GM19468 (cell line): ENCODE data around the gene DHX15.

ENCODE experiments used
- ATAC-seq: cut with Tn5 transposase; IDR thresholded peaks from one replicate; pipeline ENCODE4 v1.9.1; 2021; ENCODE audit warnings: mild to moderate bottlenecking, moderate library complexity, moderate number of reproducible peaks; ENCODE audit not compliant: unreplicated experiment; ENCODE audit errors: extremely low read depth

DHX15 gene

DNA sequence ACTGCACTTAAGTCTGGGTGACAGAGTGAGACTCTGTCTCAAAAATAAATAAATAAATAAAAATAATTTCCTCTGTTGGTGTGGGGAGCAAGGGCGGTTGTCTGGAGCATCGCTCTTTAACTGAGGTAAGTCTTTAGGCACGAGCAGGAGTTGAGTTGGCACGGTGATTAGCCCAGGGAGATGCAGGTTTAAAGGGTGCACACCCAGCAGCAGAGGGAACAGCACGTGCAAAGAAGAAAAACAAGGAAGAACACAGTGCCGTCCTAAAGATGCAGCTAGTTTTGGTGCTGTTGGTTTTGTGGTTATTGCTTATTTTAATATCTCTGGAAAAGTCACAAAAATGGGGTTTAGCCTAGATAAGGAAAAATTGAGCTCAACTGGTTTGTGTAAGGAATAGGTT, 87.8 kb downstream of the DHX15 start:
- no peak for ATAC-seq

DNA sequence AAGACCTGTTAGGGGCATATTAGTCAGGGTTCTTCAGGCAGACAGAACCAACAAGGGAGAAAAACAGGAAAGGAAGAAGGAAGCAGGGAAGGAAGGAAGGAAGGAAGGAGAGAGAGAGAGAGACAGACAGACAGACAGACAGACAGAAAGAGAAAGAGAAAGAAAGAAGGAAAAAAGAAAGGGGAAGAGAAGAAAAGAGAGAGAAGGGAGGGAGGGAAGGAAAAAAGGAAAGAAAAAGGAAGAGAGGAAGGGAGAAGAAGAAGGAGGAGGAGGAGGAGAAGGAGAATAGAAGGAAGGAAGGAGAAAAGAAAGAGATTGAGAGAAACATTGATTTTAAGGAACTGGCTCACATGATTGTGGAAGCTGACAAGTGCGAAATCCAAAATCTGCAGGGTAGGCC, 89.0 kb downstream of the DHX15 start:
- ATAC-seq = no peak

DNA sequence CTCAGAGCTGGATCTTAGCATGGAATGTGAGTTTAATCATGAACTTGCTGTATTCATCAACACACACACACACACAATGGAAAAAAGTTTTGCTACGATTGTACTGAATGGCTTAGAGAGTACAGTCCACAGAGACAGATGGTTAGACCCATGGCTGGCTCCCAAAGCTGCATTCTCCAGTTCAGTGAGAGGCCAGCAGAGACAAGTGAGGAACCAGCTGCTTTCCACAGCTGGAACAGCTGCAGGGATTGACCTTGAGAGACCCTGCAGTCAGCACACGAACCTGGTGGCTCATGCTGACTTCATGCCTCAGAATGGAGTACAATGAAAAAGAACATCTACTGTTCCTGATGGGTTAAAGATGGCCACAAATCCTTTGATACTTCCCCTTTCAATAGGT, 94.5 kb downstream of the DHX15 start:
- ATAC-seq = no peak

DNA sequence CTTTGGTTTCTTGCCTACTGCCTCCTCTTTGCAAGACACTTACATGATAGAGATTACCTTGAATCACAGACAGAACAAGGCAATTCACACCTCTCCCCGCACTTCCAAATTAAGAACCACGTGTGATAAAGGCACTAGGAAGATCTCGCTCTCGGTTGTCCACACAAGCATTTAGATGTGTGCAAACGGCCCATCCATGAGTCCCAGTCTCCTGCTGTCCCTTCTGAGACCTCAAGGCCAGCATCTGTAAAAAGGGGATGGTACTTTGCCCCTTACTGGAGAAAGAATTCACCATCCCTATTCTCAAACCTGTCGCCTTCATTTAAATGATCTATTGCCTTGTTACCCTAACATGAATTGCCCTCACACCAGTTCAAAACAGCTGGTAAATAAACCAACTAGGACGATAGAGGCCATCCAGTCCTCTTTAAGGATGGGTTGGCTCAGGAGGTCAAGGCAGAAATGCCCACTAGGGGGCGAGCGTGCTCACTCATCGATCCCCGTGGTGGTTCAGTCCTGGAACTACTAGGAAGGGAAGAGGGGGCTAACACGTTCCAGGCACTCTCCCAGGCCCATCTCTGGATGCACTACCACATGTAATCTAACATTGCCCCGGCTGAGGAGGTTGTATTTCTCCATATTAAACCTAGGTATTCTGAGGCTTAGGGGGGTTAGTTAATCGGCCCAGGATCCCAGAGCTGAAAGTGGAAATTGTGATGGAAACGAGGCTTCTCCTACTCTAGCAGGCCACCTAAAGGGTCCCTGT, 95.8 kb downstream of the DHX15 start:
- ATAC-seq = no peak

DNA sequence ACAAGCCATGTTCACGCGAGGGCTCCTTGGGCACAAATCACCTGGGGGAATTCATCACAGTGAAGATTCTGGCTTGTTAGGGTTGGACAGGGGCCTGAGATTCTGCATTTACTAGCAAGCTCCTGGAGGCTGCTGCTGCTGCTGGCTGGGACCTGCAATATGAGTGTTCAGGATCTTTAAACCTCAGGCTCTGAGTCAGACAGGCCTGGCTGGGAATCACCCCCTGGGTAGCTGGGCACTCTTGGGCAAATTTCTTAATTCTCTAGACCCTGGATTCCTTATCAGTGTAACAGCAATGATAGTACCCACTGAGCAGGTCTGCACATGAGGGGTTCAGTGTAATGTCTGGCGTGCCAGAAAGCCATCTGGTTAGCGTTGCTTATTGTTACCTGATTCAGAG, 101.5 kb downstream of the DHX15 start:
- ATAC-seq = no peak

DNA sequence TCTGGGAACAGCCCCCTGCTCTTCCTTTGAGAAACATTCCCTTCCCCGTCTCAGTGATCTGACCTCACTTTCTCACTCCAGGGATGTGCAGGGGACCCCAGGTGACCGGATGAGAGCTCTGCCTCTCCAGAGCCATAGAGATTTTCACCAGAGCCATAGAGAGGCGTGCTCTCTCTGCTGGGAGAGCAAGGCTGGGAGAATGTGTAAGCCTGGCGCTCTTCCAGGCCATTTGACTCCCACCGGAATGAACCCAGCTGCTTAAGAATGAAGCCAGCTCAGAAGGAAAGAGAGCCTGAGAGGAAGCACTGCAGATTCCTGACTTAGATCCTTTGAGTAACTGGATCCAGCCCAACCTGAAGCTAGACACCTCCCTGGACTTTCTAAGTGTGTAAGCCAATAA, 106.4 kb downstream of the DHX15 start:
- no peak for ATAC-seq
